NCI-H460 (cell line): ENCODE measurements around the gene PRKAR1B. TPM values are rescaled to one million over a fixed set of nuclear protein-coding genes. Genes with fewer than 3 reads are reported as not detected.

Experiments
- DNase-seq: peaks from one replicate; pipeline ENCODE4 v3.0.0-alpha.2; 2016; ENCODE audit warnings: low read depth; ENCODE audit errors: extremely low read depth
- total RNA-seq: library from RNA; depleted of rRNA; stranded (reverse); fragments of >200 nt; shearing (Covaris generic); gene quantifications from 2 replicates; pipeline ENCODE4 v1.2.3, GENCODE V29; 2014

PRKAR1B gene
- total RNA-seq, 1 experiment from 2014 or later, result 7.4 TPM

DNA sequence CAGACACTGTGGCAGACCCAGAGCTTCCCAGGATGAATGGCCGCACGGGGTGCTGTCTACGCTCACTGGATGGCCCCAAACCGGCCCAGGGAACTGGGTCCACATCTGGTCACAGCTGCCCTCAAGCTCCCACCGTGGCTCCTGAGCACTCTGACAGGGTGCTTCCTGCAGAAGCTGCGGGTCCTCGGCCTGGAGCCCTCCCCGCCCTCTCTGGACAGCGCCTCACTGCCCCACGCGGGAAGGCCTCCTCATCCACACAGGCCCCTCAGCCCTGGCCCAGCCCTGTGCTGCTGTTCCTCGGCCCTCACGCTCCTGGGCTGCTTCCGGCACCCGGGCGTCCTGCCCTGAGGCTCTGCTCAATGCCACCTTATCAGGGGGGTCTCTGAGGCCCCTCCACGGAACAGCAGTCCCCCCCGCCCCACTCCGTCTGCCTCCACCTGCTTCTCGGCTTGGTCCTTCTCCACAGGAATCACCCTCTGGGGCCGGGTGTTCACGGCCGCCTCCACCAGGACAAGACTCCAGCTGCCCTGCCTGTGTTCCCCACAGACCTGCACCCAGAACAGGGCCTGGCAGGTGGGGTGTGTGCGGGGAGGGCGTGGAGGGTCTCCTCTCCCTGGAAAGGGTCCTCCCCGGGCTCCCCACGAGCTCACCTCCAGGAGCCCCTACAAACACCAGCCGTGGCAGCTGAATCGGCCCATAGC, 132.0 kb downstream of the PRKAR1B start:
- no peak for DNase-seq

DNA sequence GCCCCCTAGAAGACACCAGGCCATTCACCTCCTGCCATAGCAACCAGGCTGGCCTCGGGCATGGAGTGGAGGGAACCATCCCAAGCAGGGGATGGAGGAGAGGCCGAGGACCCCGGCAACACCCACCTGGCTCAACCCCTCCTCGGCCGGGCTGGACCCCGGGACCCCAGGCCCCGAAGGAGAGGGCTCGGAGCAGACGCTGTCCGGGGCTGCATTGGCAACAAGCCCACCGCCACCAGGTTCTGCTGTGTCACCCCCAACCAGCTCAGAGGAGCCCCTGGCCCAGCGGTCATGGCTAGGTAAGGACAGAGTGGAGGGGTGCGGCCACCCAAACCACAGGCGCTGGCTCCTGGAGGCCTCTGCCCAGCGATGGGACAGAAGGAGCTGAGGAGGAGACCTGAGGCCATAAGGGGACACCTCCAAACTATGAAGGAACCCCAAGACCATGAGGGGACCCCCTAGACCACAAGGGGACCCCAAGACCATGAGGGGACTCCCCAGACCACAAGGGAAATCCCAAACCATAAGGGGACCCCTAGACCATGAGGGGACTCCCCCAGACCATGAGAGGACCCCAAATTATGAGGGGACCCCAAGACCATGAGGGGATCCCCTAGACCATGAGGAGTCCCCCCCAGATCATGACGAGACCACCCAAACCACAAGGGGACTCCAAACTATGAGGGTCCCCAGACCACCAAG, 132.7 kb downstream of the PRKAR1B start:
- no peak for DNase-seq

DNA sequence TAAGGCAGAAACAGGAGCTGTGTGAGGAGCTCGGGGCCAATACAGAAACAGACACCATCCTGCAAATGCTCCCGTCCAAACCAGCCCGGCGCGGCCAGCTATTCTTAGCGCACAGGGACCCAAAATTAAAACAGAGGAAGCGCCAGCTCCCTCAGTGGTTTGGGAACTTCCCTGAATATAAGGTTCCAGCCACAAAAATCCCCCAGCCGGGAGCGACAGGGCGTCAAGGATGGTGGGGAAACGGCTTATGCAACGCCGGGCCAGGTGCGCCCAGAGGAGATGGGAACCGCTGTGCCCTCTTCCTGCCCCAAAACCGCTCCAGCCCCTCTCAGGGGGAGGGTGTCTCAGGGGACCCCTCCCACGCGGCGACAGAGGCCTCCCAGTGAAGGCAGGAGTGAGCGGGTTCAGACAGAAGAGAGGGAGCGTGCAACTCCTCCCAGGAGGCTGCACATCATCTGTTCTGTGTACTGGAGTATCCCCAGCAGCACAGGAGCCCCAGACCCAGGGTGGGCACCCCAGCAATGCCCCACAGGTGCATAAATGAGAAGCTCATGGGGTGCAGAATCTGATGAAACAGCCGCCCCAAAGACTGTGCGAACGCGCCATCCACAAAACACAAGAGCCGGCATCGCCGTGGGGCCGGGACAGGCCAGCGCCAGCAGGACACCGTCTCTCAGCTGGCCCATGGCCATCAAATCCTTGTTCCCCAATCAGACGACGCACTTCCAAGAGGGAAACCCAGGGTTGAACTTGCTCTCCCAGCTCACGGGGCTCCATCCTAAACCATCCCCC, 133.6 kb downstream of the PRKAR1B start:
- DNase-seq, result no peak

DNA sequence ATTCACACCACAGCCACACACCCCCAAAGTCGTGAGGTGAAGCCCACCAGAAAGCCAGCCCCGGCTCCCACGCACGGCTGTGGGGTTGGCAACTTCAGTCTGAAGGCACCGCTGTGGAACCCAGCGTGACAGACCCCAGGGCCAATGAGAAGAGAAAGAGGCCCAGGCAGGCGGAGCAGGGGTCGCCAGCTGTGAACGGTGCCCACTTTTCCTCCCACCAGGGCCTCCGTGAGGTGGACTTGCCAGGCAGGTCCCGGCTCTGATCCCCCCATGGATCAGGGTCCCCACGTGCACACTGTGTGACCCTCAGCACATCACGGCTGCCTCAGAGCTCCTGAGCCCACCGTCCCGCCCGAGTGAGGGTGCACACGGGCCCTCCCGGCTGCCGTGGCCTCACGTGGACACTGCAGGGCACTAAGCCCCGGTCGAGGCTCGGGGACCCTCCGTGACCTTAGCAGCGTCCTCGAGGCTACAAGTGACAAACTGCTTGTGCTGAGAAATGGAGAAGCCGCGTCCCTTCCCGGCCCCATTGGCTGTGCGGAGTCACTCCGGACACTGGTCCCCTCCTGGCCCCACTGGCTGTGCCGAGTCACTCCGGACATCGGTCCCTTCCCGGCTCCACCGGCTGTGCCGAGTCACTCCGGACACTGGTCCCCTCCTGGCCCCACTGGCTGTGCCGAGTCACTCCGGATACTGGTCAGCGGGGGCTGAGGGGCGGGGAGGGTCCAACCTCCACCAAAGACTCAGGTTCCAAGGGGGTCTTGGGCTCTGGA, 135.0 kb downstream of the PRKAR1B start:
- DNase-seq, result no peak

DNA sequence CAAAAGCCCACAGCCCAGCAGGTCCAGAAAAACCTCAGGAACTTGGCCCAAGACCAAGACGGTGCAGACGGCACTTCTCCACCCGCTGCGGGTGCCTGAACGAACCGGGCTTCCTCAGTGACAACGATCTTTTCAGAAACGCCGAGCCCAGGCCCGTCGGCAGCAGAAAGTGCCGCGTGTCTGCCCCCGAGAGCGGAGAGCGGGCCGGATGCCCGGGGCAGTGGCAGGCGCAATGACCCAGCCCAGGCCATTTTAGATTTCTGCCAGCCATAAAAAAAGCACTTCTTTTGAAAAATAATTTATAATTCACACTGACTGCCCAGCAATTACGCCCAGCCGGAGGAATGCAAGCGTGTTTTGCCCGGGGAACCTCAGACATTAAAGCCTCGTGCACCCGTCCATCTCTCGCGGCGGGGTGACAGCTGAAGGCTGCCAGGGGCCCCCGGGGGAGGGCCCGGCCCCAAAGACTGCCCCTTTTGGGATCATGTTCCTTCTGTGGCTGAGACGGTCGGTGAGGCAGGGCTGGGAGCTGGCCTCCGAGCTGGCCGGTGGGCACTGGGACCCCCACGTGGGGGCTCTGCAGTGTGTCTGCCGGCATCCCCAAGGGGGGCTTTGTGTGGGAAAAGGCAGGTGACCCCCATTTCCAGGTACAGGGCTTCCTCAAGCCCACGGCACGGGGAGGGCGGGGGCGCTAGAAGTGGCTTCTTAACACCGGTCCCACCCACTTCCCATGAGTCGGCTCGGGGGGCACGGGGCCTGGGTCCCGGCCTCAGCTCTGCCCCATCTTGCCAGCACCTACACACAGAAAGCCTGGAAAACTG, 136.1 kb downstream of the PRKAR1B start:
- no peak for DNase-seq

DNA sequence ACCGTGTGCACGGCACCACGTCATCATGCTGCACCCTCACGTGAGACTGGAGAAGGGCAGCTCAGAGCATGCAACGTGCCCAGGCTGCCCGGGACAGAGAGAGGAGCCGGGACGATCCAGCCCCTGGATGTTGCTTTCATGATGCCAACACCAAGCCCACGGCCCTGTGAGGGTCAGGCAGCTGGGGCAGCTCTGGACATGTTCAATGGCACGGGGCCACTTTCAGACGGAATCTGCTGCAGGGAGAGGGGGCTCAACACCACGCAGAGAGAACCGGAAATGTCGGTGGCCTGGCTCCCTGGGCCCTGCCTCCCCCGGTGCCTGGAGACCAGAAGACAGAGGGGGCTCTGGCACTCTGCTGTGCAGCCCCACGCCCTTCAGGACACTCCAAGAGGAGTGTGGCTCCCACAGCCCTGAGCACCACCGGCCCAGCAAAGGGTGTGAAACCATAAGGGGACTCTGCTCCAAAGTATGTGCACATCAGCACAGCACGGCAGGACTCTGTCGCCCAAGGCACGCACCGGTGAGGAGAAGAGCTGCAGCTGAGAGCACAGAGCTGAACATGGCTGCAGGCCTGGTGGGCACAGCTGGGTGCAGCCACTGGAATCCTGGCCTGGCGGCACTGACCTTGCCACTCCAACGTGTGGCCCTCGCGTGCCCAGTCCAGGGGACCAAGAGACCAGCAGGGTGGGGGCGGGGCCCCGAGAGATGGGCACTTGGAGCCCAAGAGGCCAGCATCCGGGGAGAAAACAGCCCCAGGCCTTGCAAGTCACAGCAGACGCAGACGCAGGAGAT, 137.1 kb downstream of the PRKAR1B start:
- no peak for DNase-seq

DNA sequence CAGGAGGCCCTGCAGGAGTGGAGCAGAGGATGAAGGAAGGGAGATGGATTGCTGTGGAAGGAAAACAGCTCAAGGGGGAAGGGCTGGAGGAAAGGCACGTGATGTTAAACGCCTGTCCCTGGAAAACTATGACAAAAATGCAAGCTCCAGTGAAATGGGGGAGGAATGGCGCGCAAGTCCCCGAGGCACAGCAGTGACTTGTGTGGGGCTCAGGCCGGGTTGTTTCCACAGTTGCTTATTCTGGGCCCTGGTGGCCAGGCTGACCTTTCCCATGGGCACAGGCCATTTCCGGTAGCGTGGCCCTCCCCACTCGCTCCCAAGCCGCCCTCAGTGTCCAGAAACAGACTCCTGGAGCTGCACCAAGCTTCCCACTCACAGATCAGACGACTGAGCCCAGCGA, 139.3 kb downstream of the PRKAR1B start:
- DNase-seq, result no peak

DNA sequence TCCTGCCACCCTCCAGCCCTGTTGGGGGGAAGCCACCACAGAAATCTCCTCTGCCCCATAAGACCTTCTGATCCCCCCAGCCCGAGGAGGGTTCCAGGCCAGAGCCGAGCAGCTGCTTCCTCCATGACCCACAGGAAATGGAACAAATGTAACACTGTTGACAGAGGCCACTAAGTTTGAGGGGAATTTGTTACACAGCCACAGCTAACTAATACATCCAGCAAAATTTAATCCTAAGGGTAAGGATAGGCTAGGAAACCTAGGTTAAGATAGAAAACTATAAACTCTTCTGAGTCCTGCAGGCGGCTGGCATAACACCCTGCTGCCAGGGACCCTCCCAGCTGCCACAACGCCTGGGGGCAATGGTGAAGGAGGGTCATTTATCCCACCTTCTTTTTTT, 140.6 kb downstream of the PRKAR1B start:
- DNase-seq, result no peak

DNA sequence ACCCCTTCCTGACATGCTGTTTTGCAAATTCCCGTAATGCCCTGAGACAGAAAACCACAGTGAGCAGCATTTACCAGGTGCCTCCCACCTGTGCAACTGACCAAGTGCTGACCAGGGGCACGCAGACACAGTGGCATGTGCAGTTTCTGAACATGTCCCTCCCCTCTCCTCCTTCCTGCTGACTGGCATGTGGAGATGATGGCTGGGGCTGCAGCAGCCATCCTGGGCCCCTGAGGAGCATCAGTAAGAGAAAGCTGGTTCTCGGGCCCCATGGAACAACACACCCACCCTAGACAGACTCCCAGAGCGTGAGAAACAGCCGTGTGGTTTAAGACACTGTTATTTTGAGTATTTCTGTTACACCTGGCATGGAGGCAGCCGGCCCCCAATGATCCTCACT, 141.2 kb downstream of the PRKAR1B start:
- no peak for DNase-seq

DNA sequence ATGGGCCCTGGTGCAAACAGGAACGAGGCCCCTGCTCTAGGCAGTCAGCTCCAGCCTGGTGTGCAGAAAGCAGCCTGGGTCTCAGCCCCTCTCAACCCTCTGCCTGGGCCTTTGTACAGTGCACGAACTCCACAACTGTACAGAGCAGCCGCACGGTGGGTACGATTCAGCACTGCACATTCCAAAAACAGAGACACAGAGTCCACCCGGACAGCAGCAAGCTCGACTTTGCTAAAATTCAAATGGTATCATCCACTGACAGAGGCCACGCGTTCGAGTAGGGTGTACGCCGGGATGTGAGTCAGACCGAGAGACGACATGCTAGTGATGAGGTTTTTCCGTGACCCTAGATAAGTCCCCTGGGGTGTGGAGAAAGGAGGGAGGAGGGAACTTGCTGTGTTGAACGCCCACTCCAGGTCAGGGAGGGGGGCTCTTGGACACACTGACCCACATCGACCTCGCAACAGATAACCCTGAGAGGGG, 141.8 kb downstream of the PRKAR1B start:
- no peak for DNase-seq

DNA sequence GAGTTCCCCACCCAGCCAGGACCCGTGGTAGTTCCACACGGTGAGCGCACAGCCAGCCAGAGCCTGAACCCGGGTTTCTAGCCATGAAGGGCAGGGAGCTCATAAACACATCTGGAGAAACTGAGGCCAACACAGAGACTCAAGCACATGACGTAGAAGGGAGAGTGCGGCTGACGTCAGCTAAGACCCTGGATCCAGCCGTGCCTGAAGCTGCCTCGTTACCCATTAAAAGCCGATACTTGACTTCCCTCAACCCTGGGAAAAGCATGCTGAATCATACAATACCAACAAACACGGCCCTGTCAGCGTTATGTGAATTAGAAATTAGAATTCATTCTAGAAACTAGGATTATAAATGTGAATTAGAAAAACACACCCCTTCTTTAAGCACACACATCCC, 142.3 kb downstream of the PRKAR1B start:
- DNase-seq, result no peak

DNA sequence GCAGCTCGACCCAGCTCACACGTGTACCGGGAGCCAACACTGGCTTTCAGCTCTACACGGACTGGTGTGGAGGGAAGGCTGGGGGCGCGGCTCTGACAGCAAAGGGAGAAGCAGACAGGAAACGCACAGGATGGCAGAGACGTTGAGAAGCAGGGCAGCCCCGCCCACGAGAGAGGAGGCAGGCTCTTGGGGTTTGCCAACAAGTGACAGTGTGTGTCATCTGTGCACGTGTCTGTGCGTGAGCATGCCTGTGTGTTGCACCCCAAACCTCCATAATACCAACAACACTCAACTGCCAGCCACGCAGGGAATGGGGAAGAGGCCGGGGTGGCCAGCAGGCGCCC, 143.0 kb downstream of the PRKAR1B start:
- no peak for DNase-seq

DNA sequence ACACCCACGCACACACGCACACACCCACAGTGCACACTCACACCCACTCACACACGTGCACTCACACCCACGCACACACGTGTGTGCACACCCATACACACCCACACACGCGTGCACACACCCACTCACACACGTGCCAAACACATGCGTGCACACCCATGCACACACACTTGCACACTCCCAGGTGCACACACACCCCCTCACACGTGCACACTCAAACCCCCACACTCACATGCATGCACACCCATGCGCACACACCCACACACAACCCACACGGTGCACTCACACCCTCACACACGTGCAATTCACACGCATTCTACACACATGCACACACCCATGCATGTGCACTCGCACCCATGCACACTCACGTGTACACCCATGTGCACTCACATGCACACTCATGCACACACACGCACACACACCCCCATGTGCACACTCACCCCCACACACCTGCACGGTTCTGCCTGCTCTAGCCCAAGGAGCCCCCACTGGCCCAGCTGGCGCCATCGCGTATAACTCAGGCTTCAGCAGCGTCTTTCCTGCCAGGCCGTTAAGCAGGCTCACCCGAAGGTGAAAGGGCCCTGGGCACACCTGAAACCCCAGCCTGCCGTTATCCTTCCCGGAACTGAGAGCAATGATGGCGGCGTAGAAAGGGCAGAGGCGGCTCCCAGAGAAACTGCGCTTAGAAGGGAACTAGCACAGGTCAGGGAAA, 143.5 kb downstream of the PRKAR1B start:
- no peak for DNase-seq

DNA sequence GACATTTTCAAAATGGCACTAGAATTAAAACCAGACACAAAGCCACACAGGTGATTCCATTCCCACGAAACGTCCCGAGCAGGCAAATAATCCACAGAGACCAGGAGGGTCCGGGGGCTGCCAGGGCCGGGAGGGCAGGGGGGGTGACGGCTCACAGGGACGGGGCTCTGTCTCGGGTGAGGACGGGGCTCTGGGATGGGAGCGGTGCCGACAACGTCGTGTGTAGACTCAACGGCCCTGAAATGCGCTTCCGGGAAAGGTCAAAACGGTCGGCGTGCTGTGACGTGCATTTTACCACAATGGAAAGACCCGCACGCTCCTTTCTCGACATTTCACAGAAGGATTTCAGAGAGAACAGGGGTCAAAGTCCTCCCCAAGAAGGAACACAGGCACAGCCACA, 144.2 kb downstream of the PRKAR1B start:
- no peak for DNase-seq

DNA sequence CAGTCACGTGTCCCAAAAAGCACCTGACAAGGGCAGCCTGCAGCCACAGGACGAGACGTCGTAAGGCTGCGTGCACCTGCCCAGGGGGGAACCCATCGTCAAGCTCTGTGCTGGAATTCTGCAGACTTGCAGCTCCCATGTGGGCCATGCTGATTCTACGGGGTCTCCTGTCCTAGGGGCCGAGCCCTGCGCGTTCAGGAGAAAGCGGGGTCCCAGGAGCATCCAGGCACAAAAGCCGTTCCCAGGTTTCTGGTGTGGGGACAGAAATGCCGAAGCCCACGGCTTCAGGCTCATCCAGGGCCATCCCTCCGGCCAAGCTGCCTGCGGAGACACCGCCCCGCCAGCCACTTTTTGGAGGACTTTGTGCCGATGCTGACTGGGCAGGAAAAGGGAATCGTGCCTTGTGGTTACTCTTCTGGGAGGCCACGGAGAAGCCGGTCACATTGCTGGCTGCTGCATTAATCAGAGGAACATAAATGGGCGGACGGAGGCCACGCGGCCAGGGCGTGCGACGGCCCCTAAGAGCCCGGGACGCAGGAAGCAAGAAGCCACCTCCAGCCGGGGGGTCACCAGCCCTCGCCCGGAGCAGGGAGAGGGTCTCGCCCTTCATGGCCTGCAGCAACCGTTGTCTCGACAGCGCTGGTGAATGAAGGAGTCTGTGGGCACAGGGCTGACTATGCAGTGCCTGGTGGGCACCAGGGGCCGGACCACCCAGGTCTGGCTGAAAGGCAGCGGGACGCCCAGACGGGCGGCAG, 144.8 kb downstream of the PRKAR1B start:
- no peak for DNase-seq

DNA sequence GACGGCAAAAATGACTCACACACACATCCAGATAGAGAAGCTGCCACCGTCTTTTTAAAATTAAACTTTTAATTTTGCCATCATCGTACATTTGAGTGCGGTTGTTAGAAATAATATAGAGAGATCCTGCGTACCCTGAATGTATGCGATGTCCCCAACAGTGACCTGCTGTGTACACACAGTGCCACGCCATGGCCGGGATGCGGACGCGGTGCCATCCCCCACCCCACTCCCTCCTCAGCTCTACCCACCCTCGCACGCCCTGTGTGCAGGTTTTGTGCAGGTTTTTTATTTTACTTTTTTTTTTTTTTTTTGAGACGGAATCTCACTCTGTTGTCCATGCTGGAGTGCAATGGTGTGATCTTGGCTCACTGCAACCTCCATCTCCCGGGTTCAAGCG, 148.7 kb downstream of the PRKAR1B start:
- no peak for DNase-seq

DNA sequence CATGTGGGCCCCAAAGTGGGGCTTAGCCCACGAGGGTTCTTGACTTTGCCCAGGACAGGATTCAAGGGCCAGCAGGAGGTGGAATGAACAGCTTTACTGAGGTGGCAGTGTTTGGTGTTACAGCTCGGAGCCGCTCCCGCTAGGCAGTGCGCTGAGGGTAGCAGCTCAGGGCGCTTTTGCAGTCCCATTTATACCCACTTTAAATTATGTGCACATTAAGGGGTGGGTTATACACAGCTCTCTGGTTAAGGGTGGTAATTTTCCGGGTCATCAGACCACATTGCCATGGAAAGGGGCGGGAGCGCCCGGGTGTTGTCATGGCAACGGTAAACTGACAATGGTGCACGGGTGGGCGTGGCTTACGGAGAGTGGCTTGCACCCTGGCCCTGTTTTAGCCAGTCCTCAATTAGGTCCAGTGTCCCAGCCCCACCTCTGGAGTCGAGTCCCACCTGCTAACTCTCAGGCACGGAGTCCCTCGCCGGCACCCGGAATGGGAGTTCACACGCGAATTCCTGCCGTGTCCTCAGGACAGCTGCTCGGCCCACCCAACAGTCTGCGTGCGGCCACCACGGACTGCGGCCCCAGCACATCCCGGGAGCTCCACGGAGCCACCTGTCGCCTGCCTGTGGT, 149.2 kb downstream of the PRKAR1B start:
- DNase-seq, result no peak
